ENCODE results near the gene ALLC.
"Not testable (repeated sequence)": the region's sequence is repeated elsewhere in the genome, so short reads cannot be mapped to it uniquely, and the experiment has no call there.

ALLC gene

GRCh38 chr2:3633982-3634595, 23.9 kb upstream of the ALLC start:
- TF ChIP-seq ZFX (IDR thresholded peaks at IDR 0.05) (no peak), CTCF (conservative IDR thresholded peaks at IDR 0.05) (no peak)
- no peak overlapping the region for H3K27ac ChIP-seq

- TF ChIP-seq ZFX (IDR thresholded peaks at IDR 0.05) (no peak), CTCF (conservative IDR thresholded peaks at IDR 0.05) (no peak)
- no peak overlapping the region for H3K27ac ChIP-seq
These were observed 23.3 kb upstream of the ALLC start for GRCh38 chr2:3634596-3635121.

- H3K27ac ChIP-seq = no peak overlapping the region
- TF ChIP-seq ZFX (IDR thresholded peaks at IDR 0.05) = no peak
- TF ChIP-seq CTCF (conservative IDR thresholded peaks at IDR 0.05) = no peak
These were observed 22.6 kb upstream of the ALLC start for GRCh38 chr2:3635171-3635974.

GRCh38 chr2:3635975-3636327, 22.0 kb upstream of the ALLC start:
- not testable (repeated sequence) for H3K27ac ChIP-seq

GRCh38 chr2:3636586-3637310, 21.3 kb upstream of the ALLC start:
- TF ChIP-seq CTCF (conservative IDR thresholded peaks at IDR 0.05) (no peak), ZFX (IDR thresholded peaks at IDR 0.05) (no peak)
- no peak overlapping the region for H3K27ac ChIP-seq

- TF ChIP-seq CTCF (conservative IDR thresholded peaks at IDR 0.05) = no peak
- no peak for TF ChIP-seq ZFX (IDR thresholded peaks at IDR 0.05)
- H3K27ac ChIP-seq = no peak overlapping the region
These were observed 20.7 kb upstream of the ALLC start for GRCh38 chr2:3637311-3637675.

GRCh38 chr2:3637692-3638455, 20.1 kb upstream of the ALLC start:
- no peak overlapping the region for H3K27ac ChIP-seq
- TF ChIP-seq ZFX (IDR thresholded peaks at IDR 0.05) (no peak), CTCF (conservative IDR thresholded peaks at IDR 0.05) (no peak)

Data from C4-2B (cell line).